Effector memory CD8-positive, alpha-beta T cell (primary cell): ENCODE data around the gene CRYGC.
"Not testable (repeated sequence)": the region's sequence is repeated elsewhere in the genome, so short reads cannot be mapped to it uniquely, and the experiment has no call there.

Experiments used
- ATAC-seq: fragments of 150-1000 bp; cut with Tn5 transposase; replicated peaks from 2 replicates; pipeline ENCODE4 v1.10.0; 2021; ENCODE audit warnings: mild to moderate bottlenecking, moderate library complexity
- DNase-seq, 3 experiments: peaks; one replicate each; pipeline ENCODE4 v3.0.0; 2021
- H3K27ac Mint-ChIP-seq, 2 donors: one replicate each; pipeline ENCODE4 v1.8.0; 2022; ENCODE audit warnings: mild to moderate bottlenecking in 2 of 2, mixed read lengths in 2 of 2, moderate library complexity in 2 of 2
- H3K27me3 Mint-ChIP-seq, 2 donors: one replicate each; pipeline ENCODE4 v1.8.0; 2022; ENCODE audit warnings: mixed read lengths in 2 of 2
- H3K36me3 Mint-ChIP-seq: one replicate; pipeline ENCODE4 v1.8.0; 2022; ENCODE audit warnings: mild to moderate bottlenecking, moderate library complexity, mixed read lengths; ENCODE audit not compliant: insufficient read depth
- H3K4me1 Mint-ChIP-seq, 2 donors: one replicate each; pipeline ENCODE4 v1.8.0; 2022; ENCODE audit warnings: low read depth in 2 of 2, mixed read lengths in 2 of 2
- H3K4me3 Mint-ChIP-seq, 2 donors: one replicate each; pipeline ENCODE4 v1.8.0; 2022; ENCODE audit warnings: mild to moderate bottlenecking in 2 of 2, mixed read lengths in 2 of 2, moderate library complexity in 2 of 2
- H3K9me3 Mint-ChIP-seq, 2 donors: one replicate each; pipeline ENCODE4 v1.8.0; 2022; ENCODE audit warnings: mixed read lengths in 2 of 2

CRYGC gene

GRCh38 chr2:208148803-208149202 is 19.2 kb upstream of the CRYGC start:
- Mint-ChIP-seq H3K9me3 (no peaks in the 10 kb centered on the region), H3K27ac (no peak overlapping the region), H3K27me3 (peaks cover 10 to 29% of the 10 kb centered on the region in 2 donors), H3K4me1 (no peaks in the 10 kb centered on the region), H3K4me3 (no peak overlapping the region), H3K36me3 (no peaks in the 10 kb centered on the region)
- ATAC-seq (no peak), DNase-seq (no peak)

GRCh38 chr2:208147759-208148158 is 18.1 kb upstream of the CRYGC start:
- ATAC-seq (no peak), DNase-seq (no peak)
- H3K9me3 Mint-ChIP-seq: no peaks in the 10 kb centered on the region
- H3K4me3 Mint-ChIP-seq: no peak overlapping the region
- no peaks in the 10 kb centered on the region for H3K36me3 Mint-ChIP-seq
- H3K27me3 Mint-ChIP-seq: peaks cover 10 to 29% of the 10 kb centered on the region in 2 donors
- H3K27ac Mint-ChIP-seq: no peak overlapping the region
- H3K4me1 Mint-ChIP-seq: no peaks in the 10 kb centered on the region

GRCh38 chr2:208147008-208147407 is 17.4 kb upstream of the CRYGC start:
- Mint-ChIP-seq H3K27me3 (peaks cover 10 to 29% of the 10 kb centered on the region in 2 donors), H3K4me3 (no peak overlapping the region), H3K9me3 (no peaks in the 10 kb centered on the region), H3K27ac (no peak overlapping the region), H3K4me1 (no peaks in the 10 kb centered on the region), H3K36me3 (no peaks in the 10 kb centered on the region)
- no peak for DNase-seq
- no peak for ATAC-seq

GRCh38 chr2:208146006-208146405 is 16.4 kb upstream of the CRYGC start, which contains the start of gene CRYGB:
Gene CRYGB (minus strand): TSS chr2:208146158. CDS start chr2:208146120, 38 bp downstream.
- no peaks in the 10 kb centered on the region for H3K9me3 Mint-ChIP-seq
- ATAC-seq (no peak), DNase-seq (no peak)
- no peaks in the 10 kb centered on the region for H3K4me1 Mint-ChIP-seq
- peaks cover 10 to 29% of the 10 kb centered on the region in 2 donors for H3K27me3 Mint-ChIP-seq
- H3K27ac Mint-ChIP-seq: no peak within 1 kb of the TSS
- no peak within 1 kb of the TSS for H3K4me3 Mint-ChIP-seq
- no peaks in the 10 kb centered on the region for H3K36me3 Mint-ChIP-seq

GRCh38 chr2:208142925-208143799 is 13.5 kb upstream of the CRYGC start:
- no peaks in the 10 kb centered on the region for H3K36me3 Mint-ChIP-seq
- no peaks in the 10 kb centered on the region for H3K4me1 Mint-ChIP-seq
- H3K27me3 Mint-ChIP-seq: peaks cover 10 to 23% of the 10 kb centered on the region in 2 donors
- DNase-seq (no peak), ATAC-seq (no peak)
- no peaks in the 10 kb centered on the region for H3K9me3 Mint-ChIP-seq
- H3K27ac Mint-ChIP-seq: no peak overlapping the region
- H3K4me3 Mint-ChIP-seq: no peak overlapping the region

- Mint-ChIP-seq H3K4me3 (no peak overlapping the region), H3K9me3 (no peaks in the 10 kb centered on the region), H3K27me3 (peaks cover 6 to 17% of the 10 kb centered on the region in 2 donors), H3K36me3 (no peaks in the 10 kb centered on the region), H3K4me1 (no peaks in the 10 kb centered on the region), H3K27ac (no peak overlapping the region)
- ATAC-seq: no peak
- no peak for DNase-seq
Observed at GRCh38 chr2:208142240-208142924, 12.8 kb upstream of the CRYGC start.

- Mint-ChIP-seq H3K27me3 (no peaks in the 10 kb centered on the region), H3K9me3 (no peaks in the 10 kb centered on the region), H3K4me3 (no peak overlapping the region), H3K4me1 (no peaks in the 10 kb centered on the region), H3K27ac (no peak overlapping the region), H3K36me3 (no peaks in the 10 kb centered on the region)
- DNase-seq (no peak), ATAC-seq (no peak)
Observed at GRCh38 chr2:208139447-208139846, 9.8 kb upstream of the CRYGC start.

- not testable (repeated sequence) for H3K36me3 Mint-ChIP-seq, H3K4me1 Mint-ChIP-seq, DNase-seq, H3K9me3 Mint-ChIP-seq, ATAC-seq, H3K4me3 Mint-ChIP-seq, H3K27ac Mint-ChIP-seq, H3K27me3 Mint-ChIP-seq
Observed at GRCh38 chr2:208138334-208138733, 8.7 kb upstream of the CRYGC start.

- DNase-seq (no peak), ATAC-seq (no peak)
- H3K4me1 Mint-ChIP-seq: no peaks in the 10 kb centered on the region
- H3K27me3 Mint-ChIP-seq: peaks cover 0 to 6% of the 10 kb centered on the region in 2 donors
- H3K27ac Mint-ChIP-seq: no peak overlapping the region
- H3K4me3 Mint-ChIP-seq: no peak overlapping the region
- no peaks in the 10 kb centered on the region for H3K9me3 Mint-ChIP-seq
- no peaks in the 10 kb centered on the region for H3K36me3 Mint-ChIP-seq
Observed at GRCh38 chr2:208136716-208137094, 7.1 kb upstream of the CRYGC start.

GRCh38 chr2:208135794-208136715 is 6.4 kb upstream of the CRYGC start:
- no peak overlapping the region for H3K27ac Mint-ChIP-seq

GRCh38 chr2:208134928-208135586 is 5.4 kb upstream of the CRYGC start:
- H3K36me3 Mint-ChIP-seq: no peaks in the 10 kb centered on the region
- ATAC-seq: no peak

More at GRCh38 chr2:208135794-208136715, 6.4 kb upstream of the CRYGC start:
- H3K9me3 Mint-ChIP-seq: no peaks in the 10 kb centered on the region
- no peaks in the 10 kb centered on the region for H3K36me3 Mint-ChIP-seq
- H3K4me3 Mint-ChIP-seq: no peak overlapping the region
- no peak for DNase-seq
- ATAC-seq: no peak
- no peaks in the 10 kb centered on the region for H3K4me1 Mint-ChIP-seq
- peaks cover 0 to 6% of the 10 kb centered on the region in 2 donors for H3K27me3 Mint-ChIP-seq

GRCh38 chr2:208130712-208131110 is 1.1 kb upstream of the CRYGC start:
- Mint-ChIP-seq H3K36me3 (no peaks in the 10 kb centered on the region), H3K4me3 (no peak overlapping the region), H3K27me3 (peaks cover 10 to 38% of the 10 kb centered on the region in 2 donors), H3K4me1 (no peaks in the 10 kb centered on the region), H3K9me3 (peaks cover 0 to 2% of the 10 kb centered on the region in 2 donors), H3K27ac (no peak overlapping the region)
- DNase-seq: no peak
- no peak for ATAC-seq

More at GRCh38 chr2:208134928-208135586, 5.4 kb upstream of the CRYGC start:
- Mint-ChIP-seq H3K27me3 (peaks cover 0 to 9% of the 10 kb centered on the region in 2 donors), H3K4me1 (no peaks in the 10 kb centered on the region), H3K9me3 (no peaks in the 10 kb centered on the region), H3K27ac (no peak overlapping the region), H3K4me3 (no peak overlapping the region)
- DNase-seq: no peak

- peaks cover 29 to 61% of the 10 kb centered on the region in 2 donors for H3K27me3 Mint-ChIP-seq
- DNase-seq: no peak
- H3K36me3 Mint-ChIP-seq: no peaks in the 10 kb centered on the region
- no peak for ATAC-seq
- H3K9me3 Mint-ChIP-seq: peaks cover 0 to 2% of the 10 kb centered on the region in 2 donors
- peaks cover 1 to 7% of the 10 kb centered on the region in 2 donors for H3K4me1 Mint-ChIP-seq
- H3K27ac Mint-ChIP-seq: no peak overlapping the region
- no peak overlapping the region for H3K4me3 Mint-ChIP-seq
Observed at GRCh38 chr2:208128136-208128535, 1.5 kb downstream of the CRYGC start.
